SK-N-SH treated with all-trans-retinoic acid at 6 μM for 48 hours (cell line): ENCODE results near the gene SHOX.

Experiments used
- ATAC-seq: fragments of 200-7000 bp; cut with Tn5 transposase; 3 replicates; pipeline ENCODE4 v1.9.1; 2020; ENCODE audit warnings: mild to moderate bottlenecking, moderate library complexity
- ARNTL ChIP-seq: fragments of 450-650 bp; formaldehyde crosslinking; IDR thresholded peaks from 2 replicates; pipeline ENCODE4 v1.5.0; 2020; ENCODE audit warnings: low read depth, mild to moderate bottlenecking, moderate library complexity, borderline replicate concordance
- BACH2 ChIP-seq: fragments of 250-450 bp; sonication (Bioruptor Pico); IDR thresholded peaks from 2 replicates; pipeline ENCODE4 v1.9.0; 2021; ENCODE audit warnings: mild to moderate bottlenecking, borderline replicate concordance
- CSDC2 ChIP-seq: fragments of 250-450 bp; sonication (Bioruptor Pico); IDR thresholded peaks from 2 replicates; pipeline ENCODE4 v1.5.0; 2020; ENCODE audit warnings: mild to moderate bottlenecking, moderate library complexity
- ESRRG ChIP-seq: fragments of 250-450 bp; sonication (Bioruptor Pico); IDR thresholded peaks from 2 replicates; pipeline ENCODE4 v1.6.1; 2021; ENCODE audit warnings: mild to moderate bottlenecking
- GLIS3 ChIP-seq: fragments of 250-450 bp; sonication (Bioruptor Pico); IDR thresholded peaks from 2 replicates; pipeline ENCODE4 v1.5.0; 2020; ENCODE audit warnings: mild to moderate bottlenecking, moderate library complexity
- ISL1 ChIP-seq: fragments of 250-450 bp; sonication (Bioruptor Pico); IDR thresholded peaks from 2 replicates; pipeline ENCODE4 v2.1.2; 2022; ENCODE audit warnings: mild to moderate bottlenecking, moderate library complexity
- OSR1 ChIP-seq: fragments of 250-450 bp; sonication (Bioruptor Pico); IDR thresholded peaks from 2 replicates; pipeline ENCODE4 v1.8.0; 2022; ENCODE audit warnings: moderate library complexity, mild to moderate bottlenecking, inconsistent platforms
- POU6F1 ChIP-seq: fragments of 250-450 bp; sonication (Bioruptor Pico); IDR thresholded peaks from 2 replicates; pipeline ENCODE4 v1.8.0; 2021; ENCODE audit warnings: low read depth, mild to moderate bottlenecking, moderate library complexity, borderline replicate concordance
- PPARA ChIP-seq: fragments of 250-450 bp; sonication (Bioruptor Pico); IDR thresholded peaks from 2 replicates; pipeline ENCODE4 v1.5.0; 2020; ENCODE audit warnings: mild to moderate bottlenecking, borderline replicate concordance
- RARB ChIP-seq: fragments of 250-450 bp; sonication (Bioruptor Pico); IDR thresholded peaks from 2 replicates; pipeline ENCODE4 v1.8.0; 2021; ENCODE audit warnings: mild to moderate bottlenecking, moderate library complexity
- SNAI2 ChIP-seq: fragments of 250-450 bp; sonication (Bioruptor Pico); IDR thresholded peaks from 2 replicates; pipeline ENCODE4 v1.5.0; 2020; ENCODE audit warnings: mild to moderate bottlenecking, moderate library complexity
- TOX ChIP-seq: fragments of 250-450 bp; sonication (Bioruptor Pico); IDR thresholded peaks from 2 replicates; pipeline ENCODE4 v1.8.0; 2021; ENCODE audit warnings: mild to moderate bottlenecking, moderate library complexity, borderline replicate concordance
- TSHZ2 ChIP-seq: fragments of 250-450 bp; sonication (Bioruptor Pico); IDR thresholded peaks from 2 replicates; pipeline ENCODE4 v1.5.0; 2020; ENCODE audit warnings: mild to moderate bottlenecking, moderate library complexity
- ZFP3 ChIP-seq: fragments of 250-450 bp; sonication (Bioruptor Pico); IDR thresholded peaks from 2 replicates; pipeline ENCODE4 v1.5.0; 2020; ENCODE audit warnings: mild to moderate bottlenecking, moderate library complexity
- ZFP30 ChIP-seq: fragments of 450-650 bp; formaldehyde crosslinking; IDR thresholded peaks from 2 replicates; pipeline ENCODE4 v1.5.0; 2022; ENCODE audit warnings: mild to moderate bottlenecking, moderate library complexity
- ZNF565 ChIP-seq: fragments of 450-650 bp; formaldehyde crosslinking; conservative IDR thresholded peaks from 2 replicates; pipeline ENCODE4 v1.5.0; 2020; ENCODE audit warnings: low read depth, mild to moderate bottlenecking, moderate library complexity
- ZNF70 ChIP-seq: fragments of 450-650 bp; formaldehyde crosslinking; IDR thresholded peaks from 2 replicates; pipeline ENCODE4 v1.5.0; 2020; ENCODE audit warnings: mild to moderate bottlenecking, moderate library complexity
- ZNF8 ChIP-seq: fragments of 450-650 bp; formaldehyde crosslinking; IDR thresholded peaks from 2 replicates; pipeline ENCODE4 v1.5.0; 2020; ENCODE audit warnings: mild to moderate bottlenecking, moderate library complexity
- TF ChIP-seq, protein P1 (sequence below): fragments of 250-450 bp; sonication (Bioruptor Pico); IDR thresholded peaks from 2 replicates; pipeline ENCODE4 v1.5.1; 2021; ENCODE audit warnings: mild to moderate bottlenecking, moderate library complexity
- TF ChIP-seq, protein P2 (sequence below): fragments of 250-450 bp; sonication (Bioruptor Pico); IDR thresholded peaks from 2 replicates; pipeline ENCODE4 v1.5.1; 2020; ENCODE audit warnings: low read depth, mild to moderate bottlenecking, moderate library complexity

The SHOX gene

DNA sequence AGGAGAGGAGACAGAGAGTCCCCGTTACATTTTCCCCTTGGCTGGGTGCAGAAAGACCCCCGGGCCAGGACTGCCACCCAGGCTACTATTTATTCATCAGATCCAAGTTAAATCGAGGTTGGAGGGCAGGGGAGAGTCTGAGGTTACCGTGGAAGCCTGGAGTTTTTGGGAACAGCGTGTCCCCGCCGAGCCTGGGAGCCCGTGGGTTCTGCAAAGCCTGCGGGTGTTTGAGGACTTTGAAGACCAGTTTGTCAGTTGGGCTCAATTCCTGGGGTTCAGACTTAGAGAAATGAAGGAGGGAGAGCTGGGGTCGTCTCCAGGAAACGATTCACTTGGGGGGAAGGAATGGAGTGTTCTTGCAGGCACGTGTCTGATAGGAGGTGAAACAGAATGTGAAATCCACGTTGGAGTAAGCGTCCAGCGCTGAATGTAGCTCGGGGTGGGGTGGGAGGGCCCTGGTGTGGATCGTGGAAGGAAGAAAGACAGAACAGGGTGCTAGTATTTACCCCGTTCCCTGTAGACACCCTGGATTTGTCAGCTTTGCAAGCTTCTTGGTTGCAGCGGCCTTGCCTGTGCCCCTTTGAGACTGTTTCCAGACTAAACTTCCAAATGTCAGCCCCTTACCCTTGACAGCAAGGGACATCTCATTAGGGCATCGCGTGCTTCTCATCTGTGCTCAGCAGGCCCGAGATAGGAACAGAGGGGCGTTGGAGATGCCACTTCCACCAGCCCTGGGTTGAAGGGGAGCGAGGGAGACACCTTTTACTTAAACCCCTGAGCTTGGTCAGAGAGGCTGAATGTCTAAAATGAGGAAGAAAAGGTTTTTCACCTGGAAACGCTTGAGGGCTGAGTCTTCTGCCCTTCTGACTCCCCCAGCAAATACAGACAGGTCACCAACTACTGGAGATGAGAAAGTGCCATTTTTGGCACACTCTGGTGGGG, 2.7 kb downstream of the SHOX start:
- TF ChIP-seq, protein P1, sequence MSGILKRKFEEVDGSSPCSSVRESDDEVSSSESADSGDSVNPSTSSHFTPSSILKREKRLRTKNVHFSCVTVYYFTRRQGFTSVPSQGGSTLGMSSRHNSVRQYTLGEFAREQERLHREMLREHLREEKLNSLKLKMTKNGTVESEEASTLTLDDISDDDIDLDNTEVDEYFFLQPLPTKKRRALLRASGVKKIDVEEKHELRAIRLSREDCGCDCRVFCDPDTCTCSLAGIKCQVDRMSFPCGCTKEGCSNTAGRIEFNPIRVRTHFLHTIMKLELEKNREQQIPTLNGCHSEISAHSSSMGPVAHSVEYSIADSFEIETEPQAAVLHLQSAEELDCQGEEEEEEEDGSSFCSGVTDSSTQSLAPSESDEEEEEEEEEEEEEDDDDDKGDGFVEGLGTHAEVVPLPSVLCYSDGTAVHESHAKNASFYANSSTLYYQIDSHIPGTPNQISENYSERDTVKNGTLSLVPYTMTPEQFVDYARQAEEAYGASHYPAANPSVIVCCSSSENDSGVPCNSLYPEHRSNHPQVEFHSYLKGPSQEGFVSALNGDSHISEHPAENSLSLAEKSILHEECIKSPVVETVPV (CRISPR knock-in tag) = no peak
- TF ChIP-seq ARNTL (CRISPR knock-in tag) (no peak), ZFP30 (CRISPR knock-in tag) (no peak), GLIS3 (no peak), TSHZ2 (CRISPR knock-in tag) (no peak), SNAI2 (no peak), RARB (CRISPR knock-in tag) (no peak), PPARA (no peak), OSR1 (CRISPR knock-in tag) (no peak), ZNF565 (CRISPR knock-in tag) (no peak), POU6F1 (CRISPR knock-in tag) (no peak), ISL1 (CRISPR knock-in tag) (no peak)
- TF ChIP-seq, all 23 proteins: peak for 0
- no peak for ATAC-seq

DNA sequence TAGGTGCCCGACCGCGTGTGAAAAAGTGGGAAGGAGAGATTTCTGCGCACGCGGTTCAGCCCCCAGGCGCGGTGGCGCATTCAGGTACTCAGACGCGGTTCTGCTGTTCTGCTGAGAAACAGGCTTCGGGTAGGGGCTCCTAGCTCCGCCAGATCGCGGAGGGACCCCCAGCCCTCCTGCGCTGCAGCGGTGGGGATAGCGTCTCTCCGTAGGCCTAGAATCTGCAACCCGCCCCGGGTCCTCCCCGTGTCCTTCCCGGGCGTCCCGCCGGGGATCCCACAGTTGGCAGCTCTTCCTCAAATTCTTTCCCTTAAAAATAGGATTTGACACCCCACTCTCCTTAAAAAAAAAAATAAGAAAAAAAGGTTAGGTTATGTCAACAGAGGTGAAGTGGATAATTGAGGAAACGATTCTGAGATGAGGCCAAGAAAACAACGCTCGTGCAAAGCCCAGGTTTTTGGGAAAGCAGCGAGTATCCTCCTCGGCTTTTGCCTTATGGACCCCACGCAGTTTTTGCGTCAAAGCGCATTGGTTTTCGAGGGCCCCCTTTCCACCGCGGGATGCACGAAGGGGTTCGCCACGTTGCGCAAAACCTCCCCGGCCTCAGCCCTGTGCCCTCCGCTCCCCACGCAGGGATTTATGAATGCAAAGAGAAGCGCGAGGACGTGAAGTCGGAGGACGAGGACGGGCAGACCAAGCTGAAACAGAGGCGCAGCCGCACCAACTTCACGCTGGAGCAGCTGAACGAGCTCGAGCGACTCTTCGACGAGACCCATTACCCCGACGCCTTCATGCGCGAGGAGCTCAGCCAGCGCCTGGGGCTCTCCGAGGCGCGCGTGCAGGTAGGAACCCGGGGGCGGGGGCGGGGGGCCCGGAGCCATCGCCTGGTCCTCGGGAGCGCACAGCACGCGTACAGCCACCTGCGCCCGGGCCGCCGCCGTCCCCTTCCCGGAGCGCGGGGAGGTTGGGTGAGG, 3.7 kb downstream of the SHOX start:
- ATAC-seq = no peak
- TF ChIP-seq ZNF70 = no peak
- no peak for TF ChIP-seq POU6F1 (CRISPR knock-in tag)
- TF ChIP-seq ESRRG (CRISPR knock-in tag) = no peak
- TF ChIP-seq ZFP3 (CRISPR knock-in tag) = no peak
- TF ChIP-seq SNAI2 = no peak
- TF ChIP-seq ZFP30 (CRISPR knock-in tag) = no peak
- no peak for TF ChIP-seq OSR1 (CRISPR knock-in tag)
- no peak for TF ChIP-seq TOX (CRISPR knock-in tag)
- TF ChIP-seq, protein P2, sequence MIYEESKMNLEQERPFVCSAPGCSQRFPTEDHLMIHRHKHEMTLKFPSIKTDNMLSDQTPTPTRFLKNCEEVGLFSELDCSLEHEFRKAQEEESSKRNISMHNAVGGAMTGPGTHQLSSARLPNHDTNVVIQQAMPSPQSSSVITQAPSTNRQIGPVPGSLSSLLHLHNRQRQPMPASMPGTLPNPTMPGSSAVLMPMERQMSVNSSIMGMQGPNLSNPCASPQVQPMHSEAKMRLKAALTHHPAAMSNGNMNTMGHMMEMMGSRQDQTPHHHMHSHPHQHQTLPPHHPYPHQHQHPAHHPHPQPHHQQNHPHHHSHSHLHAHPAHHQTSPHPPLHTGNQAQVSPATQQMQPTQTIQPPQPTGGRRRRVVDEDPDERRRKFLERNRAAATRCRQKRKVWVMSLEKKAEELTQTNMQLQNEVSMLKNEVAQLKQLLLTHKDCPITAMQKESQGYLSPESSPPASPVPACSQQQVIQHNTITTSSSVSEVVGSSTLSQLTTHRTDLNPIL (CRISPR knock-in tag) = no peak
- TF ChIP-seq ZNF8 (CRISPR knock-in tag) = no peak
- TF ChIP-seq PPARA = no peak
- no peak for TF ChIP-seq CSDC2
- TF ChIP-seq BACH2 = no peak
- no peak for TF ChIP-seq ARNTL (CRISPR knock-in tag)
